Uterus (tissue), 2 donors: ENCODE results near the gene HELT.

Experiments used
- POLR2A ChIP-seq, 2 donors: fragments of 450-650 bp; IDR thresholded peaks; one replicate each; pipeline ENCODE4 v1.6.1; 2016; ENCODE audit warnings: antibody characterized with exemption in 2 of 2, mild to moderate bottlenecking in 1 of 2, moderate library complexity in 1 of 2
- TF ChIP-seq, protein P1 (sequence below), 4 experiments: fragments of 200-600 bp in 2 of 4; fragments of 450-650 bp in 2 of 4; sonication (generic) in 2 of 4; IDR thresholded peaks; one replicate each; pipeline ENCODE4 v1.5.1; 2016 to 2019; ENCODE audit warnings: antibody characterized with exemption in 4 of 4, mild to moderate bottlenecking in 2 of 4, moderate library complexity in 1 of 4

DNA sequence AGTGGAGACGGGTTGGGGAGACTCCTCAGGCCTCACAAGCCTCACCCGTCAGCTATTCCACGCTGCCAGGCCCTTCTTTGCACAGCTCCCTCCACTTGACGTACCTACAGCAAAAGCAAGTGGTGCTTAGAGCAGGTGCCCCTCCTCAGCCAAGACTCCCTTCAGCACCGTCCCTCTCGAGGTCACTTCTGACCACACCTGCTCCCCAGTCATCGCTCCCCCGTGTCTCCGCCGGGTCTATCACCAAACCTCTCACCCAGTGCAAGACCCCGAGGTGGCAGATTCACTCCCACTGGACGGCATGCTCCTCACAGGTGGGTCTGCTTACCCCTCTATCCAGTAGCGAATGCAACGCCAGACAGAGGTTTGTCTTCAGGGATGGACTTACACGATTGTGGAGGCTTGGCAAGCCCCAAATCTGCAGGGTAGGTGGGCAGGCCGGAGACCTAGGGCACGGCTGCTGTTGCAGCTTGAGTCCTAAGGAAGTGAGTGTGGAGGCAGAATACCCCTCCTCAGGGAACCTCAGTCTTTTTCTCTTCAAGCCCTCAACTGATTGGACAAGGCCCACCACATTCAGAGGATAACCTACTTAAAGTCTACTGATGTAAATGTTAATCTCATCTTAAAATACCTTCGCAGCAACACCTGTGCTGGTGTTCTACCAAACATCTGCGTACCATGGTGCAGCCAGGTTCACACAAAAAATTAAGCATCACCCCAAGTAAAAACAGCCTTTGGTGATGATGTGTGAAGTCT lies 14.5 kb upstream of the HELT start:
- TF ChIP-seq POLR2A (IDR thresholded peaks at IDR 0.05), result no peak
- TF ChIP-seq, protein P1, sequence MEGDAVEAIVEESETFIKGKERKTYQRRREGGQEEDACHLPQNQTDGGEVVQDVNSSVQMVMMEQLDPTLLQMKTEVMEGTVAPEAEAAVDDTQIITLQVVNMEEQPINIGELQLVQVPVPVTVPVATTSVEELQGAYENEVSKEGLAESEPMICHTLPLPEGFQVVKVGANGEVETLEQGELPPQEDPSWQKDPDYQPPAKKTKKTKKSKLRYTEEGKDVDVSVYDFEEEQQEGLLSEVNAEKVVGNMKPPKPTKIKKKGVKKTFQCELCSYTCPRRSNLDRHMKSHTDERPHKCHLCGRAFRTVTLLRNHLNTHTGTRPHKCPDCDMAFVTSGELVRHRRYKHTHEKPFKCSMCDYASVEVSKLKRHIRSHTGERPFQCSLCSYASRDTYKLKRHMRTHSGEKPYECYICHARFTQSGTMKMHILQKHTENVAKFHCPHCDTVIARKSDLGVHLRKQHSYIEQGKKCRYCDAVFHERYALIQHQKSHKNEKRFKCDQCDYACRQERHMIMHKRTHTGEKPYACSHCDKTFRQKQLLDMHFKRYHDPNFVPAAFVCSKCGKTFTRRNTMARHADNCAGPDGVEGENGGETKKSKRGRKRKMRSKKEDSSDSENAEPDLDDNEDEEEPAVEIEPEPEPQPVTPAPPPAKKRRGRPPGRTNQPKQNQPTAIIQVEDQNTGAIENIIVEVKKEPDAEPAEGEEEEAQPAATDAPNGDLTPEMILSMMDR (IDR thresholded peaks at IDR 0.05), result no peak
